ENCODE measurements around the gene TANGO2.

TANGO2 gene

GRCh38 chr22:20053407-20054033 is 32.6 kb downstream of the TANGO2 start:
- Histone ChIP-seq H3K27me3 (ENCODE audit: low read depth) (no peaks in the 10 kb centered on the region), H3K36me3 (replicated peaks) (no peaks in the 10 kb centered on the region), H3K4me1 (no peaks in the 10 kb centered on the region), H3K9me3 (no peaks in the 10 kb centered on the region), H3K4me3 (no peak overlapping the region)
- no peak for DNase-seq (ENCODE audit: low spot score in 2 of 2)
- in situ Hi-C loops (cut with MboI; ENCODE audit: low sequenced_read_pairs): no loop called here

DNA sequence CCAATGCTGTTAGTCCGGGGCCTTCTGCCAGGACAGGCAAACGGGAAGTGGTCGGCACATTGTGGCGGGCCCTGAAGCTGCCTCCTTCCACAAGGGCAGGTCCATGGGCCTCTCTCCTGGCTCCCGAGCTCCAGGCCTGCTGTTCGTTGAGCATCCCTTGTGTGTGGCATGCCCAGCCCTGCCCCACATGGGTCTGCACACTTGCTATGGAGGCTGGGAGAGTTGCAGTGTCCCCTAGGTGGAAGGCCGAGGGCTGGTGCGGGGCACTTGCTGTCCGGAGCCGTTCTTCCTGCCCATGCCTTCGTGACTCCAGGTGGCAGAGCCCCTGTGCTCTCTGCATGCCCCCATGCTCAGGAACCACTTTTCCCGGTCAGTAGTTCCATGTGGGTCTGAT is 33.1 kb downstream of the TANGO2 start:
- H3K4me1 ChIP-seq: no peaks in the 10 kb centered on the region
- no peaks in the 10 kb centered on the region for H3K9me3 ChIP-seq
- no peaks in the 10 kb centered on the region for H3K27me3 ChIP-seq (ENCODE audit: low read depth)
- in situ Hi-C loops (cut with MboI; ENCODE audit: low sequenced_read_pairs): no loop called here
- H3K4me3 ChIP-seq: no peak overlapping the region
- DNase-seq (ENCODE audit: low spot score in 2 of 2): no peak
- H3K36me3 ChIP-seq (replicated peaks): no peaks in the 10 kb centered on the region

GRCh38 chr22:20054485-20054884 is 33.6 kb downstream of the TANGO2 start:
- no peak for DNase-seq (ENCODE audit: low spot score in 2 of 2)
- in situ Hi-C loops (cut with MboI; ENCODE audit: low sequenced_read_pairs): no loop called here

GRCh38 chr22:20055144-20055543 is 34.2 kb downstream of the TANGO2 start:
- H3K27me3 ChIP-seq (ENCODE audit: low read depth): no peaks in the 10 kb centered on the region

More at GRCh38 chr22:20054485-20054884, 33.6 kb downstream of the TANGO2 start:
- H3K4me1 ChIP-seq: no peaks in the 10 kb centered on the region
- no peaks in the 10 kb centered on the region for H3K27me3 ChIP-seq (ENCODE audit: low read depth)
- H3K36me3 ChIP-seq (replicated peaks): no peaks in the 10 kb centered on the region
- no peak overlapping the region for H3K4me3 ChIP-seq
- no peaks in the 10 kb centered on the region for H3K9me3 ChIP-seq

DNA sequence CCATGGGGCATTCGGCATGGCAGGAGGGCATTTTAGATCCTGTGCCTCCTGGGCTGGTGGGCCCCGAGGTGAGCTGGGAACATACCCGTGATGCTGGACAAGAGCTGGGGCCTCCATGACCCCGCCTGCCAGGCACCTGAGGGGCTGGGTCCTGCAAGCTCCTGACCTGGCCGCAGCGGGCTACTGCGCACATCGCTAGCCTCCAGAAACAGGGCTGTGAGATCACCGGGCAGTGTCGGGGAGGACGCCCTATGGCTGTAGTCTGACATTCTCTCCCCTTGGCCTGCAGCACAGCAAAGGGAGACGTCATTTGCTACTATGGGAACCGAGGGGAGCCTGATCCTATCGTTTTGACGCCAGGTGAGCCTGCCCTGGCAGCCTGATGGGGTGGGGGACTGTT is 34.7 kb downstream of the TANGO2 start:
- H3K4me1 ChIP-seq: no peaks in the 10 kb centered on the region
- in situ Hi-C loops (cut with MboI; ENCODE audit: low sequenced_read_pairs): no loop called here
- no peaks in the 10 kb centered on the region for H3K9me3 ChIP-seq
- H3K27me3 ChIP-seq (ENCODE audit: low read depth): no peaks in the 10 kb centered on the region
- DNase-seq (ENCODE audit: low spot score in 2 of 2): no peak
- no peak overlapping the region for H3K4me3 ChIP-seq
- no peaks in the 10 kb centered on the region for H3K36me3 ChIP-seq (replicated peaks)

More at GRCh38 chr22:20055144-20055543, 34.2 kb downstream of the TANGO2 start:
- Histone ChIP-seq H3K9me3 (no peaks in the 10 kb centered on the region), H3K4me1 (no peaks in the 10 kb centered on the region), H3K36me3 (replicated peaks) (no peaks in the 10 kb centered on the region), H3K4me3 (no peak overlapping the region)
- in situ Hi-C loops (cut with MboI; ENCODE audit: low sequenced_read_pairs): no loop called here
- DNase-seq (ENCODE audit: low spot score in 2 of 2): no peak

DNA sequence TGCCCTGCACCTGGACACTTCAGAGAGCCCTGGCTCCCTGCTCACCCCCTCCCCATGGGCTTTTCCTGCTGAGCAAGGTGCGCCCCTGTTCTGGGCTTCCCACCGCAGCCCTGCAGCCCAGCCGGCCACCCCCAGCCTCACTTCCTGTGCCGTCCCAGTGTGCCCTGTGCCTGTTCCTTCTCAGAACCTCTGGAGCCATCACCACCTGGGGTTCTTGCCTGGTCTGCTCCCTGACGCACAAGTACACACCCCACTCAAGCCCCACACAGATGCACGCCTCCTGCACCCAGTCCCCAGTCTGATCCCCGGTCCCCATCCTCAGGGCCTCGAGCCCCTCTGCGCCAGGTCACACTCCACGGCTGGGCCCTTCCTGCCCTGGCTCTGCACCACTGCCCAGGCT is 35.3 kb downstream of the TANGO2 start:
- no peaks in the 10 kb centered on the region for H3K4me1 ChIP-seq
- no peaks in the 10 kb centered on the region for H3K9me3 ChIP-seq
- in situ Hi-C loops (cut with MboI; ENCODE audit: low sequenced_read_pairs): no loop called here
- H3K27me3 ChIP-seq (ENCODE audit: low read depth): no peaks in the 10 kb centered on the region
- DNase-seq (ENCODE audit: low spot score in 2 of 2): no peak
- no peak overlapping the region for H3K4me3 ChIP-seq
- H3K36me3 ChIP-seq (replicated peaks): no peaks in the 10 kb centered on the region

DNA sequence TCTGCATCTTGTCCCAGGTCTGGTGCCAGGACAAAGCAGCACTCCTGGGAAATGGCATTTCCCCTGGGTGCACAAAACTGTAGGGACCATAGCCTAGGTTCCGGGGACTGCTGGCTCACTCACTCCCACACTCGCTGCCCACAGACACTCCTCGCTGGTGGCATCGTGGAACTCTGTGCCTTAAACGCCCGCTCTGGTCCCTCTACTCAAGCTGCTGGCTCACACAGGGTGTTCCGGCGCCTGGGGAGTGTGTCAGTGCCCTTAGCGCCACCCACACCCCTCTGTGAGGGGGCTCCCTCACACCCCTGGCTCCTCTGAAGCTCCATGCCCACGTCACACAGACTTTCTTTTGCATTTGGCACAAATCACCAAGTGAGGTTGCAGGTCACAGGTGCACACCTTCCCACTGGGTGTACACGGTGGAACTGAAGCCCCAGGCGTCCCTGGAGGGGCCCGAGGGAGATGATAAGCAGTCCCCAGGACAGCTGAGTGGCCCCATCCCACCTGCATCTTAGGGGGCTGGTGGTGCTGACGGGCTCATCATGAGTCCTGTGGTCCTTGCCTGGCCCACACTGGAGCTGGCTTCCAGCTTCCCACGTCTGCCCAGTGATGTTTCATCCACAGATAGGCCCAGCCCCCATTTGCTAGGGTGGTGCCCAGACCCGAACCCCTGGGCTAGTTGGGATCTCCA is 35.9 kb downstream of the TANGO2 start:
- in situ Hi-C loops (cut with MboI; ENCODE audit: low sequenced_read_pairs): no loop called here
- Histone ChIP-seq H3K27me3 (ENCODE audit: low read depth) (no peaks in the 10 kb centered on the region), H3K36me3 (replicated peaks) (no peaks in the 10 kb centered on the region), H3K4me1 (no peaks in the 10 kb centered on the region), H3K9me3 (no peaks in the 10 kb centered on the region), H3K4me3 (no peak overlapping the region)
- no peak for DNase-seq (ENCODE audit: low spot score in 2 of 2)

GRCh38 chr22:20057596-20058268 is 36.8 kb downstream of the TANGO2 start:
- Histone ChIP-seq H3K4me1 (no peaks in the 10 kb centered on the region), H3K9me3 (no peaks in the 10 kb centered on the region), H3K4me3 (no peak overlapping the region), H3K36me3 (replicated peaks) (no peaks in the 10 kb centered on the region; the same call in 1 of the 2 replicates), H3K27me3 (ENCODE audit: low read depth) (no peaks in the 10 kb centered on the region)
- DNase-seq (ENCODE audit: low spot score in 2 of 2): no peak
- in situ Hi-C loops (cut with MboI; ENCODE audit: low sequenced_read_pairs): no loop called here

DNA sequence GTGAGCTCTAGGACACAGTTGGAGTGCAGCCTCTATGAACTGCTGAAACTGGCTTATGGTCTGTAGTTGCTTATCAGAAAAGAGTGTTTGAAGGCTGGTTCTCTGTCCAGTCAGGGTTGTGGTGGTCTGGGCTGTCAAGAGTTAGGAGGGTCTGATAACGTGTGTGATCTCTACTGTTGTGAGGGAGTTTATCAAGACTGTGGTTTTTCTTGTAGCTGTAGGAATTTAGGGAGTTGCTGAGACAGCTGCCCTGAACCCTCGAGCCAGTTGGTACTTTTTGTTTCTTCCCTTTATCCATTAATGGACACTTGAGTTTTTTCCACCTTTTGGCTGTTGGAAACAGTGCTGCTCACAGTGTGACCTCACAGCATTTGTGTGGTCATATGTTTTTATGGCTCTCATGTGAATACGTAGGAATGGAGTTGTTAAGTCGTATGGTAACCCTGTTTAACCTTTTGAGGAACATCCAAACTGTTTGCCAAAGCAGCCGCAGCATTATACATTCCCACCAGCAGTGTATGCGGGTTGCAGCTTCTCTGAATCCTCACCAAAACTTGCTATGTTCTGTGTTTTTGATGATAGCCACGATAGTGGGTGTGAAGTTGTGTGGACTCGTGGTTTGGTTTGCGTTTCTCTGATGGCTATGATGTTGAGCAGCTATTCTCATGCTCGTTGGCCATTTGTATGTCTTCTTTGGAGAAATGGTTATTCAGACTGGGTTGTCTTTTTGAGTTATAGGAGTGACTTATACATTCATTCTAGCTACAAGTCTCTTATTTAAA is 38.3 kb downstream of the TANGO2 start:
- in situ Hi-C loops (cut with MboI; ENCODE audit: low sequenced_read_pairs): no loop called here
- DNase-seq (ENCODE audit: low spot score in 2 of 2): no peak

GRCh38 chr22:20060700-20061480 is 40.0 kb downstream of the TANGO2 start:
- in situ Hi-C loops (cut with MboI; ENCODE audit: low sequenced_read_pairs): no loop called here
- Histone ChIP-seq H3K27me3 (ENCODE audit: low read depth) (no peaks in the 10 kb centered on the region), H3K4me3 (no peak overlapping the region), H3K9me3 (no peaks in the 10 kb centered on the region), H3K36me3 (replicated peaks) (peaks cover 4% of the 10 kb centered on the region; the same call in 1 of the 2 replicates), H3K4me1 (no peaks in the 10 kb centered on the region)
- no peak for DNase-seq (ENCODE audit: low spot score in 2 of 2)

More for the DNA sequence above, 38.3 kb downstream of the TANGO2 start:
- Histone ChIP-seq H3K9me3 (no peaks in the 10 kb centered on the region), H3K36me3 (replicated peaks) (peaks cover 4% of the 10 kb centered on the region; the same call in 1 of the 2 replicates), H3K4me3 (no peak overlapping the region), H3K27me3 (ENCODE audit: low read depth) (no peaks in the 10 kb centered on the region), H3K4me1 (no peaks in the 10 kb centered on the region)

- Histone ChIP-seq H3K9me3 (no peaks in the 10 kb centered on the region), H3K4me3 (no peak overlapping the region), H3K4me1 (no peaks in the 10 kb centered on the region), H3K27me3 (ENCODE audit: low read depth) (no peaks in the 10 kb centered on the region), H3K36me3 (replicated peaks) (peaks cover 4% of the 10 kb centered on the region; the same call in 1 of the 2 replicates)
- in situ Hi-C loops (cut with MboI; ENCODE audit: low sequenced_read_pairs): no loop called here
- DNase-seq (ENCODE audit: low spot score in 2 of 2): no peak
These were observed 40.6 kb downstream of the TANGO2 start for GRCh38 chr22:20061481-20061861.

DNA sequence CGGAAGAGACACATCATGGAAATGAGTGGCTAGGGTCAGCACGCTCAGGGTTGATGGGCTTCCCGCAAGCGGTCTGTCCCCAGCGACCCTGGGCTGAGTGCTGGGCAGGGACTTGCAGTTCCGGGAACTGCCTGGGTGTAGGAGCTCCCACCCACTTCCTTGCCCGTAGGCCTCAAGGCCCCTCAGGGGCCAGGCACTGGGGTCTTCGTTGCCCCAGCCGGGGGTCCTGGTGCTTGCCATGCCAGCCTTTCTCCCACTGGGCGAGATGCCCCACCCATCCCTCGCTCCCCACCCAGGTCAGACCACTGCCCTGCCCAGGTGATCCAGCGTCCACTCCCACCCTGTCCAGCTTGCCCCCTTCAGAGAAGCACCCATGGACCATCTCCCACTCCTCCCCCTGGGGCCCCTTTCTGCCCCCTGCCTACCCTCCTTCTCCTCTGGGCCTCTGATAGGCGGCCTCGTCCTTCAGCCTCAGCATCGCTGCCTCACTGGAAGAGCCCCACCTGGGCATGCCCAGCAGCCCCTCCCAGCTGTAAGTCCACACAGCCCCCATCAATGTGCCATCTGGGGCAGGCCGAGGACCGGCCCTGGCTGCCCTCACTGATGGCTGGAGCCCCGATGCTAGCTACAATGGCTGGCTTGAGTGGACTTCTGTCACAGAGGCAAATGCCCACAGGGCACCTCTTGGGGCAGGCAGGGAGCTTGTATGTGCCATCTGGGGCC is 41.3 kb downstream of the TANGO2 start:
- H3K4me3 ChIP-seq: no peak overlapping the region
- H3K27me3 ChIP-seq (ENCODE audit: low read depth): no peaks in the 10 kb centered on the region
- H3K9me3 ChIP-seq: no peaks in the 10 kb centered on the region
- in situ Hi-C loops (cut with MboI; ENCODE audit: low sequenced_read_pairs): no loop called here
- DNase-seq (ENCODE audit: low spot score in 2 of 2): no peak
- peaks cover 4% of the 10 kb centered on the region; the same call in 1 of the 2 replicates for H3K36me3 ChIP-seq (replicated peaks)
- no peaks in the 10 kb centered on the region for H3K4me1 ChIP-seq

- H3K36me3 ChIP-seq (replicated peaks): peaks cover 4% of the 10 kb centered on the region; the same call in 1 of the 2 replicates
- in situ Hi-C loops (cut with MboI; ENCODE audit: low sequenced_read_pairs): no loop called here
- no peaks in the 10 kb centered on the region for H3K4me1 ChIP-seq
- DNase-seq (ENCODE audit: low spot score in 2 of 2): no peak
- H3K9me3 ChIP-seq: no peaks in the 10 kb centered on the region
- H3K4me3 ChIP-seq: no peak overlapping the region
- no peaks in the 10 kb centered on the region for H3K27me3 ChIP-seq (ENCODE audit: low read depth)
These were observed 41.8 kb downstream of the TANGO2 start for GRCh38 chr22:20062766-20063083.
